HPDE6-E6E7 (cell line): ENCODE measurements around the gene RASGRP4.
"Not testable (repeated sequence)": the region's sequence is repeated elsewhere in the genome, so short reads cannot be mapped to it uniquely, and the experiment has no call there.

Experiments
- DNase-seq: peaks from one replicate; pipeline ENCODE4 v3.0.0; 2011; ENCODE audit warnings: missing footprints; ENCODE audit errors: extremely low spot score

The RASGRP4 gene, protein sequence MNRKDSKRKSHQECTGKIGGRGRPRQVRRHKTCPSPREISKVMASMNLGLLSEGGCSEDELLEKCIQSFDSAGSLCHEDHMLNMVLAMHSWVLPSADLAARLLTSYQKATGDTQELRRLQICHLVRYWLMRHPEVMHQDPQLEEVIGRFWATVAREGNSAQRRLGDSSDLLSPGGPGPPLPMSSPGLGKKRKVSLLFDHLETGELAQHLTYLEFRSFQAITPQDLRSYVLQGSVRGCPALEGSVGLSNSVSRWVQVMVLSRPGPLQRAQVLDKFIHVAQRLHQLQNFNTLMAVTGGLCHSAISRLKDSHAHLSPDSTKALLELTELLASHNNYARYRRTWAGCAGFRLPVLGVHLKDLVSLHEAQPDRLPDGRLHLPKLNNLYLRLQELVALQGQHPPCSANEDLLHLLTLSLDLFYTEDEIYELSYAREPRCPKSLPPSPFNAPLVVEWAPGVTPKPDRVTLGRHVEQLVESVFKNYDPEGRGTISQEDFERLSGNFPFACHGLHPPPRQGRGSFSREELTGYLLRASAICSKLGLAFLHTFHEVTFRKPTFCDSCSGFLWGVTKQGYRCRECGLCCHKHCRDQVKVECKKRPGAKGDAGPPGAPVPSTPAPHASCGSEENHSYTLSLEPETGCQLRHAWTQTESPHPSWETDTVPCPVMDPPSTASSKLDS

DNA sequence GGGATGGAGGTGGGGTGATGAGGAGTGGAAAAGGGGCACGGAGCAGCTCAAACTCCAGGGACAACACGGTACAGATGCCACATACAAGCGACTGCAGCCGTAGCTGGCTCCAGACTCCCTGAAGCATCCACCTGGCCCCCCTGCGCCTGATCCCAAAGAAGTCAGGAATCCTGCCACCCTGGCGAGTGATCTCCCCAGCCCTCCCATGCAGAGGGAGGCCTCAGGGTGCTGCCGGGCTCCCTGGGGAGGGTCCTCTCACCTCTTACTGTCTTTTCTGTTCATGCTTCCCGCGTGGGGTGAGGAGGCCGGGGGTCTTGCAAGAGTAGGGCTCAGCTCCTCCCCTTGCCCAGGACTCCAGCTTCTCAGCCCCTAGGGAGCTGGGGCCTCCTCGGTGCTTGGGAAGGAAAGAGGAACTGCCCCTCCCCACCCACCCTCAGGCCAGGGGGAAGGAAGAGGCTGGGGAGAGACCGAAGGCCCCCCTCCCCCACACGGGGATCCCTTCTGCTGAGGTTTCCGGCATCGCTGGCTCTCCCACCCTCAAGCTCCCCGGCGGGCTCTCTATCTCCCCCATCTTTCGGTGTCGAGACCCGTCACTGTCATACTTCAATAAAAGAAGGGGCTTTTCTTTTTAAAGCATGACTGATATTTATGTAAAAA lies at the start of gene RASGRP4:
TSS of gene RASGRP4 (minus strand) at position 410 of the 657 bp plus-strand sequence. CDS start at position 282, 128 bp downstream.
- DNase-seq: no peak

DNA sequence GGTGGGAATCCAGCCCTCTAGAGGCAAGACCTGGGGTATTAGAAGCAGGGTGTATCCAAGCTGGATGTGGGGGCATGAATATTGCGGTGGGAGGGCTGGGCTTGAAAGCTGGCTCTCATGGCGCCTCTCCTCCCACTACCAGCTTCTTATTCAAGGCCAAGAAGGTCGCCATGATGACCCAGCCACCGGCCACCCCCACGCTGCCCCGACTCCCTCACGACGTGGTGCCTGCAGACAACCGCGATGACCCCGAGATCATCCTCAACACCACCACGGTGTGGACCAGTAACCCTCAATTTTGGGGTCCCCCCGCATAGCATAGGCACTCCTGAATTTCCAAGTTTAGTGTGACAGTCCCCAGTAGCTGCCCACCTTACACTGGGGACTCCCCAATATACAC lies 49.2 kb upstream of the RASGRP4 start:
- no peak for DNase-seq

DNA sequence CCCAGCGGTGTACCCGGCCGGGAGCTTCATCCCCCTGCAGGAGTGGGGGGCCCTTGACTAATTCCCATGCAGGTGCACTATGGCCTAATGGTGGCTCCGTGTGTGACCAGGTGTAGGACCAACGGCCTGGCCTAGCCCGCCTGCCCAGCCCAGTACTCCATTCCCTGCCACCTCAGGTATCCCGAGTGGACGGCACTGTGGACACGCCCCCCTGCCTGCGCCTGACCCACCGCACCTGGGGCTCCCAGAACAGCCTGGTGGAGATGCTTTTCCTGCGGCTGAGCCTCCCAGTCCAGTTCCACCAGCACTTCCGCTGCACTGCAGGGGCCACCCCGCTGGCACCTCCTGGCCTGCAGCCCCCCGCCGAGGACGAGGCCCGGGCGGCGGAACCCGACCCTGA lies 47.2 kb upstream of the RASGRP4 start:
- DNase-seq: no peak

DNA sequence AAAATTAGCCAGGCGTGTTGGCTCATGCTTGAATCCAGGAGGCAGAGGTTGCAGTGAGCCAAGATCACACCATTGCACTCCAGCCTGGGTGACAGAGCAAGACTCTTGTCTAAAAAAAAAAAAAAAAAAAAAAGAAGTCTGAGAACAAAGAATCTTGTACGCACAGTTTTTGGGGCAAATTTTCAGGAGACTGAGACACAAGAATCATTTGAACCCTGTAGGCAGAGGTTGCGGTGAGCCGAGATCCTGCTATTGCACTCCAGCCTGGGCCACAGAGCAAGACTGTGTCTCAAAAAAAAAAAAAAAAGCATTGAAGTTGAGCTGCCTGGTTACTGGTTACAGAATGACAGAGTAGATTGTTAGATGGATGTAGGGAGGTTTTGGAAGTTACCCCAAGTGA lies 46.7 kb upstream of the RASGRP4 start:
- not testable (repeated sequence) for DNase-seq

DNA sequence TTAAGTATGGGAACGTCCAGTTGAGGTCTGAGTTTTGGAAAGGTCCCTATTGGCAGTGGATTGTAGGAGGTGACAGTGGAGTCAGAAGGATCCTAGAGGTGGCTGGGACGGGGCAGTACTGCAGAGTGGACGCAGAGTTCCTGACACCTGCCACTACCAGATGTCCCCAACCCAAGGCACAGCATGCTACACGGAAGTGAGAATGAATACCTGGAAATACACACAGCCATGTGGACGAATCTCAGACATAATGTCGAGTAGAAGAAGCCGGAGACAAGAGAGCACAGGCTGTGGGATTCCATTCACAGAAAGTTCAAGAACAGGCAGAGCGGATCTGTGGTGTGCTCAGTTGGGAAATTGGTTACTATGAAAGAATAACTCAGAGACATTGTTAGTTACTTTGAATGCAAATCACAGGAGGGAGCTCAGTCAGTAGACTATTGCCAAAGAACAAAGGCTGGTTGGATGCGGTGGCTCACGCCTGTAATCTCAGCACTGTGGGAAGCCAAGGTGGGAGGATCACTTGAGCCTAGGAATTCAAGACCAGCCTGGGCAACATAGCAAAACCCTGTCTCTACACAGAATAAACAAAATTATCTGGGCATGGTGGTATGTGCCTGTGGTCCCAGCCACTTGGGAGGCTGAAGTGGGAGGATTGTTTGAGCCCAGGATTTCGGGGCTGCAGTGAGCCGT lies 44.9 kb upstream of the RASGRP4 start:
- DNase-seq: no peak

DNA sequence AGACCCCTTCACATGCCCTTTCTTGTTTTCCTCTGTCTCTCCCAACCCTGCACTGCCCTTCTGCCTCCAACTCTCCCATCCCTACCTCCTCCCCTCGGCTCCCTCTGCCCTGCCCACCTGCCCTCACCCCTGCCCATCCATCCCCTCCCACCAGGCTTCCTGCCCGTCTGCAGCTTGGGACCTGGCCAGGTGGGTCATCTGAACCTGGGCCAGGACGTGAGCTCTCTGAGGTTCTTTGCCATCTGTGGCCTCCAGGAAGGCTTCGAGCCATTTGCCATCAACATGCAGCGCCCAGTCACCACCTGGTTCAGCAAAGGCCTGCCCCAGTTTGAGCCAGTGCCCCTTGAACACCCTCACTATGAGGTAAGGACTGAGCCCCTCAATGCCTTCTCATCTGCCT lies 43.1 kb upstream of the RASGRP4 start:
- no peak for DNase-seq

DNA sequence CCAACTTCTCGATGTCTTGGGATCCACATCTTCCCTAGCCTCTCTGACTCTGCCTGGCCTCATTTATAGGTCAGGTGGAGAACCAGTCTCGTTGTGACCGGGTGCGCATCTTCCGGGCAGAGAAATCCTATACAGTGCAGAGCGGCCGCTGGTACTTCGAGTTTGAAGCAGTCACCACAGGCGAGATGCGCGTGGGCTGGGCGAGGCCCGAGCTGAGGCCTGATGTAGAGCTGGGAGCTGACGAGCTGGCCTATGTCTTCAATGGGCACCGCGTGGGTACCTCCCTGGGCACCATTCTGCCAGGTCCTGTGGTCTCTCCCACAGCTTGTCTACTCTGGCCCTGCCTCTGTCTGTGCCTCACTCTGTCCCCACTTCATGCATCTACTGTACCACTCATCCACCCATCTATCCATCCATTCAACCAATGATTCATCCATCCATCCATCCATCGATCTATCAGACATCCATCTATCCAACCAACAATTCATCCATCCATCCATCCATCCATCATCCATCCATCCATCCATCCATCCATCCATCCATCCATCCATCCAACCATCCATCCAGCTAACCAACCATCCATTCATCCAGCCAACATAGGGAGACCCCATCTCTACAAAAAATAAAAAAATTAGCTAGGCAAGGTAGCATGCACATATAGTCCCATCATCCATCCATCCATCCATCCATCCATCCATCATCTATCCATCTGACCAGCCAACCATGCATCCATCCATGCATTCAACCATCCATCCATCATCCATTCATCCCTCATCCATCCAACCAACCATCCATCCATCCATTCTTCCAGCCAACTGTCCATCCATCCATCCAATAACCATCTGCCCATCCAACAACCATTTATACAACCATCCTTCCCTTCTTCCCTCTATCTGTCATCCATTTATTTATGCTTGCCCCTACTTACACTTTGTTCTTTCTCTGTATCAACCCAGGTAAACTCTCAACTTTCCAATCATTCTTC lies 41.8 kb upstream of the RASGRP4 start:
- DNase-seq: no peak

DNA sequence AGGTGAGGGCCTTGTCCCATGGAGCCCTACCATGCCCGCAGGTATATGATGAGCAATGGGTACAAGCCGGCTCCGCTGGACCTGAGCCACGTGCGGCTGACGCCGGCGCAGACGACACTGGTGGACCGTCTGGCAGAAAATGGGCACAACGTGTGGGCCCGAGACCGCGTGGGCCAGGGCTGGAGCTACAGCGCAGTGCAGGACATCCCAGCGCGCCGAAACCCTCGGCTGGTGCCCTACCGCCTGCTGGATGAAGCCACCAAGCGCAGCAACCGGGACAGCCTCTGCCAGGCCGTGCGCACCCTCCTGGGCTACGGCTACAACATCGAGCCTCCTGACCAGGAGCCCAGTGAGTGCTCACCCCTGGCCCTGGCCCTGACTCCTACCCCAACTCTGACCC lies 40.0 kb upstream of the RASGRP4 start:
- DNase-seq: no peak

DNA sequence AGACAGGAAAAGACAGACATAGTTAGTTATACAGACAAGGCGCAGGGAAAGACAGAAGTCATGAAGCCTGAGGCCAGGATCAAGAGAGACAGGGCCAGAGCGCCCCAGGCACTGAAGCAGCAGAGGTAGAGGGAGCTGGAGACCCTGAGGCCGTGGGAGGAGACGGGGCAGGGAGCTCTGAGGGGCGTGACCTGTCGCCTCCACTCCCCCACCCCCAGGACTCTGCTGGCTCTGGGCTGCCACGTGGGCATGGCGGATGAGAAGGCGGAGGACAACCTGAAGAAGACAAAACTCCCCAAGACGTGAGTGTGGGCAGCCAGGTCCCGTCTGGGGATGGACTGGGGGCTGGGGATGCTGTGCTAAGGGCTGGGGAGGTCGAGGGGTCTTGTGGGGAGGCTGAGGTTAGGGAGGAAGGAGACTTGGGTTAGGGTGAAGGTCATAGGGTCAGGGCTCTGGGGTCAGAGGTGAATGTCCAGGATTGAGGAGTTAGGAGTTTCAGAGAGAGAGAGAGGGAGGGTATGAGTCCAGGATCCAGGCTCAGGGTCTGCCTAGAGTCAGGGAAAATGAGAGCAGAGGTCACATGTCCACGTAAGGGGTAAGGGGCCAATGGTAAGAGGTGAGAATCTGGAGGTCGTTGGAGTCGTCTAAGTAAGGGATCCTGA lies 38.5 kb upstream of the RASGRP4 start:
- no peak for DNase-seq

DNA sequence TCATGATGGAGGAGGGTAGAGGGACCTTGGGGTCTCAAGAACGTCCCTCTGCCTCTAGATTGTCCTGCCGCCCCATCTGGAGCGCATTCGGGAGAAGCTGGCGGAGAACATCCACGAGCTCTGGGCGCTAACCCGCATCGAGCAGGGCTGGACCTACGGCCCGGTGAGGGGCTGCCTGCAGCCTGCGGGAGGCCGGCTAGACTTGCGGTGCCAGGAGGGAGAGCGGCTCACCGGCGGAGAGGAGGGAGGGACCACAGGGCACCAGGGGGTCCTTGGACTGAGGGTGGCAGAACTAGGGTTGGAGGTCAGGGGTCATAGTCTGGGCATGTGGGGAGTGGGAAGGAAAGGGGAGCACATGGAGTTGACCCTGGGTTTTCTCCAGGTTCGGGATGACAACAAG lies 37.3 kb upstream of the RASGRP4 start:
- DNase-seq: no peak

DNA sequence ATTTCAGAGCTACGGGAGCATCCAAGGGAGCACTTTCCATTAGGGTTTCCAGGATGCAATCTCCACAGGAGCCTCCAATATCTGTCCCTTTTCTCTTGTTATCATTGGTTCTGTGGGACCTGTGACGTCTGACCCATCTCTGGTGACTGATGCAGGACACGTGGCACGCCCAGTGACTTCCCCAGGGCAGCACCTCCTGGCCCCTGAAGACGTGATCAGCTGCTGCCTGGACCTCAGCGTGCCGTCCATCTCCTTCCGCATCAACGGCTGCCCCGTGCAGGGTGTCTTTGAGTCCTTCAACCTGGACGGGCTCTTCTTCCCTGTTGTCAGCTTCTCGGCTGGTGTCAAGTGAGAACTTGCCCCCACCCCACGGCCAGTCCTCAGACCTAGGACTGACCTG lies 33.0 kb upstream of the RASGRP4 start:
- no peak for DNase-seq

DNA sequence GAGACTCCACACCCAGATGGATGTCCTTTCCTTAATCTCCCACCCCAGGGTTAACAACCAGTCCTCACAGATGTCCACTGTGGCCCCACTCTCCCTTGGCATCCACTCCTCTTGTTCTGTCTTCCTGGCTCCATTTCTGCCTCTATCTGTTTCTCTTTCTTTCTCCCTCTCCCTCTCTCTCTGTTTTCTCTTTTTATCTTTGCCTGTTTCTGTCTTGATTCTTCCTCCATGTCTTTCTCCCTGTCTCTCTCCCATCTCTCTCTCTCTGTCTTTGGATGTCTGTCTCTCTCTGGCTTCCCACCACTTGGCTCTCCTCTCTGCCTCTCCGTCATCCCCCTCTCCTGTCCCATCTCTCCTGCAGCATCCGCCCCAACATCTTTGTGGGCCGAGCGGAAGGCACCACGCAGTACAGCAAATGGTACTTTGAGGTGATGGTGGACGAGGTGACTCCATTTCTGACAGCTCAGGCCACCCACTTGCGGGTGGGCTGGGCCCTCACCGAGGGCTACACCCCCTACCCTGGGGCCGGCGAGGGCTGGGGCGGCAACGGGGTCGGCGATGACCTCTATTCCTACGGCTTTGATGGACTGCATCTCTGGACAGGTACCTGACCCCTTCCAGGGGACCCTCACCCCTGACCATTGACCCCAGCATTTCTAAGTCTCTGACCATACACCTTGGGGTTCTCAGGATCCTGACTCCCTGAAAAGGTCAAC lies 31.8 kb upstream of the RASGRP4 start:
- DNase-seq: no peak

DNA sequence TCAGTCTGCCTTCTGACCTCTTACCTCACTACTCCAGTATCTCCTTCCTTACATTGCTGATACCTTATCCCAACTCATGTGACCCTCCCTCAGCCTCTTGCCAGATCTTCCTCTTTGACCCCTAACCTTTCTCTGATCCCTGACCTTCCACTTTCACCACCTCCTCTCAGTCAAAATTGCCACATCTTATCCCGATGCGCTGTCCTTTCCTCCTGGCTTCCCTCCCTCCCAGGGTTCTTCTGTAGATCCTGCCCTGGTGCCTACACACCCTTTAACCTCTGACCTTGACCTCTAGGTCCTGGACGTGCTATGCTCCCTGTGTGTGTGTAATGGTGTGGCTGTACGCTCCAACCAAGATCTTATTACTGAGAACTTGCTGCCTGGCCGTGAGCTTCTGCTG lies 31.2 kb upstream of the RASGRP4 start:
- DNase-seq: no peak

DNA sequence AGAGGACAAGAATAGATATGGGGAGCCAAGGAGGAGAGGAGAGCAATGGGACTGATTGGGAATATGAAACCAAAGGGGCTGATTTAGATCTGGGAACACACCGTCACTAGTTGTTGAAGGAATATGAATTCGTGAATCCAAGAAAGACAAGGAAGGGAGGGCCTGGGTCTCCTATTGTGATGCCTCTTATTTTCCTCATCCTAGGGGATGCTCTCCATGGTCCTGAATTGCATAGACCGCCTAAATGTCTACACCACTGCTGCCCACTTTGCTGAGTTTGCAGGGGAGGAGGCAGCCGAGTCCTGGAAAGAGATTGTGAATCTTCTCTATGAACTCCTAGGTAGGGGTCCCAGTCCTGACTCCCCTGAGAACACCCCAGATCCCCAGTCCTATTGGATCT lies 29.0 kb upstream of the RASGRP4 start:
- no peak for DNase-seq

DNA sequence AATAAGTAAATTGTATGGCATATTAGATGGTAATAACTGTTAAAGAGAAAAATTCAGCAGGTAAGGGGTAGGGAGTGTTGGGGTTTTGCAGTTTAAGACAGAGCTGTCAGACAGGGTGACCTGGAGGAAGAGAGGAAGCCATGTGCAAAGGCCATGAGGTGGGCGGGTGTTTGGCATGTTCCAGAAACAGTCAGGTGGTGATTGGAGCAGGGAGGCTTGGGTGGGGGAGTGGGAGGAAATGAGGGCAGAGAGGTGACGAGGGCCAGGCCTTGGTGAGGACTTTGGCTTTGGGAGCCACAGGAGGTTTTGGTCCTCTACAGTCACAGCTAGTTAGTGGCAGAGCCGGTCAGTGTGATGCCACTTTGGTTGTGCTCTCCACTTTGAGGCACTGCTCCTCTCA lies 27.6 kb upstream of the RASGRP4 start:
- no peak for DNase-seq

DNA sequence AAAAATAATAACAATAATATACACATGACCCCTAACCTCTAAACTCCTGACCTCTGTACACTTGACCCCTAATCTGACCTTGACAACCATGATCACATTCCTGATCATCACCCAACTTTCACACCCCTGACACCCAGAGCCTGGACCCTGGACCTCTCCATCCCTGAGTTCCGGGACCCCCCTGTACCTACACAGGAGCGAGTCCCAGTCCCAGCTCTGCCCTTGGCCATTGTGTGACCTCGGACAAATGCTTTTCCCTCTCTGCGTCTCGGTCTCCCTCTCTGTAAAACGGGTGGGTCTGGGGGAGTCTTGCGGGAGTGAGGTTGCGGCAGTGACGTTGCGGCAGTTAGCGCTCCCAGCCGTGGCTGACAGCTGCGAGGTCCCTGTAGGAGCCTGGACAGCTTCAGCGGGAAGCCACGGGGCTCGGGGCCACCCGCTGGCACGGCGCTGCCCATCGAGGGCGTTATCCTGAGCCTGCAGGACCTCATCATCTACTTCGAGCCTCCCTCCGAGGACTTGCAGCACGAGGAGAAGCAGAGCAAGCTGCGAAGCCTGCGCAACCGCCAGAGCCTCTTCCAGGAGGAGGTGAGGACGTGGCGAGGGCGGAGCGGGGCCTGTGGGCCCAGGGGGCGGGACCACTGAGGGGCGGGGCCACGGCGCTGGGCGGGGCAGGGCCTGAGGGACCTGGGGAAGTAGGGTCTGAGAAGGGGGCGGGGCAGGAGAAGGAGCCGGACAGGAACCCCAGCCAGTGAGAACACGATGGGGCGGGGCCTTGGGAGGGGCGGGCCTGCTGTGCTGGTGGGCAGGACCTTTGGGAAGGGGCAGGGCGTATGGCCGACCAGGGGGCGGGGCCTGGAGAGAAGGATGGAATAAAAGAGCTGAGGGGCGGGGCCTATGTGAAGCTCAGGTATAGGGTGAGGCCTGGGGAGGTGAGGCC lies 26.7 kb upstream of the RASGRP4 start:
- no peak for DNase-seq

DNA sequence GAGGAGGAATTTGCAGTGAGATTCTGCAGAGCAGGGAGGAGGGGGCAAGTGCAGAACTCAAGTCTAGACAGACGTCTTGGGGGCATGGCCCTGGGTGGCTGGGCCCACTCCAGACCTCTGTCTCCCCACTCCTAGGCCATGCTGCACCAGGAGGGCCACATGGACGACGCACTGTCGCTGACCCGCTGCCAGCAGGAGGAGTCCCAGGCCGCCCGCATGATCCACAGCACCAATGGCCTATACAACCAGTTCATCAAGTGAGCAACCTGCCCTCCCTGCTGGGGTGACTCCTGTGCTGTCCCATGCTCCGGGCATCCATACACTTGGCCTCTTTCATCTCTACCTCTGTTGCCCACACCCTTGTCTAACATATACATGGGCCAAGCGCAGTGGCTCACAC lies 25.6 kb upstream of the RASGRP4 start:
- DNase-seq: no peak

DNA sequence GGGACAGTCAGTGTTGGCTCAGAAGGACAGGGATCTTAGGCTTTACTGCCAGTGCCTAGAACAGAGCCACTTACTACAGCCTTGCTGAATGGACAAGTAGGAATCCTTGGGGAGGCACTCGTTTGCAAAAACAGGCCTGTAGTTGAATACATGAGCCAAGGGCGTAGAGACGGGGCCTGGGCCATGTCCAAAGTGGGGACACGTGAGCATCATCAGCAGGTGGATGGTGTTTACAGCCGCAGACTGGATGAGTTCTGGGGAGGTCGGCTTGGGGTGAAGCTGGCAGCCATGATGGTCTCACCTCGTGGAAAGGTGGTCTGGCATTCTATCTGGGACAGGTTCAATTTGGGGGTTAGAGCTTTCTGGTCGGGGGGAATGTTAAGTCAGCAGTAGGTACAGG lies 25.0 kb upstream of the RASGRP4 start:
- DNase-seq: no peak

DNA sequence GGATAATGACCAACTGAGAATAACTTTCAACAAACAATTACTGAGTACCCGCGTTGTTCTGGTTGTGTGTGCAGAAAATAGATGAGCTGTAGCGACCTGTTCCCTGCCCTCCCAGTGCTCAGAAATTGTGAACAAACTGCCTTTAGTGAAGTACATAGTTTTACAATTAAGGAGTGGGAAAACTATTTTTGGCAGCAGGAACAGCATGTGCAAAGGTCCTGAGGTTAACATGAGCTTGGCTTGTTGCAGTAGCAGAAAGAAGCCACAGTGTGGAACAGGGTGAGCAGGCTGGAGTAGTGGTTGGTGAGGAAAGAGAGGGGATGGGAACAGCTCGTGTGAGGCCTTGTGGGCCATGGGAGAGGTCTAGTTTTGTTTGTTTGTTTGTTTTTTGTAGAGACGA lies 23.5 kb upstream of the RASGRP4 start:
- DNase-seq: no peak
